Stimulated activated CD4-positive, alpha-beta T cell treated with anti-CD3 and anti-CD28 coated beads, Interleukin-12 subunit alpha, Interleukin-12 subunit beta, amount 100 ng/mL, for 48 hours (primary cell): ENCODE measurements around the gene IPCEF1.
"Not testable (repeated sequence)": the region's sequence is repeated elsewhere in the genome, so short reads cannot be mapped to it uniquely, and the experiment has no call there.

ENCODE experiments used
- DNase-seq, 3 donors: peaks; one replicate each; pipeline ENCODE4 v3.0.0-alpha.2; 2020; ENCODE audit warnings: low read depth in 2 of 3, low spot score in 1 of 3

The IPCEF1 gene

DNA sequence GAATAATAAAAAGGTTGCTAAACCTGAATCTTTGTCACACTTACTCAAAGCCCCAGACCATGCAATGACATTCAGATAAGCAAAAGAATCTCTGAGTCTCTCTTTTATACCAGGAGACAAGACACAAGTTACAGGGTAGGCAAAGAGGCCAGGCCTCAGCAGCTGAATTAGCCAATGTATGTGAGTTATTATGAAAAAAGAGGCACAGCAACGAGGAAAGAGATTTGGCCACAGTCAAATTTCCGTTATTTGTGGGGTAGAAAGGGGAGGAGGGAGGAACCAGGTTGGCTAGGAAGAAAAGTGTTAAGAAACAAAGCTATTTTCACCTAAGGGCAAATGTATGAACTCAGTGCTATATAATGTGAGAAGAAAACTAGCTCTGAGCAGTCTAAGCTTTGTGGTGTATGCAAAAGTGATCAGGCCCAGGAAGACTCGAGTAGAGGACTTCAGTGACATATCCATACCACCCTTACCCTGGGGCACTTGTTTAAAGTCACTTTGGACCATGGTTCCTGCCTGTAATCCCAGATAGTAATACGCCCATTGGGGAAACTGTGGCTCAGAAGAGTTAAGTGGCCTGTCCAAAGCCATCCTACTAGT is 19.1 kb downstream of the IPCEF1 start:
- no peak for DNase-seq

DNA sequence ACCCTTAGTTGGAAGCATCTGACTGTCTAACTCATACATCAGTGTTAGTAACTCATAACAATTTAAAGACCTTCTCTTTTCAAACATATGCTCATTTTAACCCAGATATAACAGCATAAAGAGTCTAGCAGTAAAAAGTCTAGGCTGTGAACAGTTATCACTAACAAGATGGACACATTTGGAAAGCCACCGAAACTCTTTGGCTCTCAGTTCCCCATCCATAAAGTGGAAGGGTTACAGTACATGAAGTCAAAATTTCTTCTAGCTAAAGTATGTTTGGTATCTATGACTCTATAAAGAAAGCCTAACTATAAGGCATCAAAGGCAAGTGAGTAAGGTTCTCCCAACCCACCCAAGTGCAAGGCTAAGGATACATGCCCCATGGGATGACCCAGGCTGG is 22.5 kb downstream of the IPCEF1 start:
- not testable (repeated sequence) for DNase-seq

DNA sequence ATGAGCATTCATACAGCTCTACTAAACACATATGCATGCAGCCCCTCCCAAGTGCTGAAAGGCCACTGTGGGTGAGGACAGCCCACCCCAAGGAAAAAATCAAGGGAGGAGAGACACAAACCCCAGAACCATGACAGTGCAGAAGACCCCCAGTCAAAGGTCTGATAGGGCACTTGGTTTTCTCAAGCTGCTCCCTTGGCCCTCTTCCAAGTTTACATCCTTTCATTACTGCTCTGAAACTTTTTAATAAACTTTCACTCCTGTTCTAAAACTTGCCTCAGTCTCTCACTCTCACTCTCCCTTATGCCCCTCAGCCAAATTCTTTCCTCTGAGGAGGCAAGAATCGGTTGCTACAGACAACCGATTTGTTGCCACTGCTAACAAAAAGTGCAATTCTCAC is 24.9 kb downstream of the IPCEF1 start:
- no peak for DNase-seq

DNA sequence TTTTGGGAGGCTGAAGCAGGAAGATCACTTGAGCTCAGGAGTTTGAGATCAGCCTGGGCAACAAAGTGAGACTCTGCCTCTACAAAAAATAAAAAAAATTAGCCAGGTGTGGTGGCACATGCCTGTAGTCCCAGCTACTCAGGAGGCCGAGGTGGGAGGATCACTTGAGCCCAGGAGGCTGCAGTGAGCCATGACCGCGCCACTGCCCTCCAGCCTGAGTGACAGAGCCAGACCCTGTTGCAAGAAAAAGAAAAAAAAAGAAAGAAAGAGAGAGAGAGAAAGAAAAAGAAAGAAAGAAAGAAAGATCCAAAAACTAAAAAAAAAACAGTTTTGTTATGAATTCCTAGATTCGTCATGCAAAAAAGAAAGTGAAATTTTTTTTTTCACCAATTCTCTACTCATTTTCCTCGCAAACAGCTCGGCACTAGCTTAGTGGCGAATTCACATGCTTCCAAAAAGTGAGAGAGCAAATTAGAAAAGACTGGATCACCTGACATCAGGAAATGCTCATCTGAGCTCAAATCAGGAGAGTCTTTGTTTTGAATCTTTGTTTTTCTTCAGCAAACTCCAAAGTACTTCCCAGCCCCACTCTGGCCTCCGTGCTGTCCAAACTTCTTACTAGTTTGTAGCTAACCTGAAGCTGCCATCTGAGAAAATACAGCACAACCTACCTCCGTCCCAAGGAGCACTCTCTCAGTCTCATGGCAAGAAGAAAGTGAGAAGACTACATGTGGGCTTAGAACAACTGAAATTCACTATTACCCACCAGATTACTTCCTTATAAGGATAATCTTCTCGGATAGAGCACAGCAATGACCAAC is 27.0 kb downstream of the IPCEF1 start:
- DNase-seq = no peak

DNA sequence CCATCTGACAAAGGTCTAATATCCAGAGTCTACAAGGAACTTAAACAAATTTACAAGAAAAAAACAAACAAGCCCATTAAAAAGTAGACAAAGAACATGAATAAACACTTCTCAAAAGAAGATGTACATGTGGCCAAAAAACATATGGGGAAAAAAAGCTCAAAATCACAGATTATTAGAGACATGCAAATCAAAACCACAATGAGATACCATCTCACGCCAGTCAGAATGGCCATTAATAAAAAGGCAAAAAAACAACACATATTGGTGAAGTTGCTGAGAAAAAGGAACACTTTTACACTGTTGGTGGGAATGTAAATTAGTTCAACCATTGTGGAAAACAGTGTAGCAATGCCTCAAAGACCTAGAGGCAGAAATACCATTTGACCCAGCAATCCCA is 29.3 kb downstream of the IPCEF1 start:
- not testable (repeated sequence) for DNase-seq

DNA sequence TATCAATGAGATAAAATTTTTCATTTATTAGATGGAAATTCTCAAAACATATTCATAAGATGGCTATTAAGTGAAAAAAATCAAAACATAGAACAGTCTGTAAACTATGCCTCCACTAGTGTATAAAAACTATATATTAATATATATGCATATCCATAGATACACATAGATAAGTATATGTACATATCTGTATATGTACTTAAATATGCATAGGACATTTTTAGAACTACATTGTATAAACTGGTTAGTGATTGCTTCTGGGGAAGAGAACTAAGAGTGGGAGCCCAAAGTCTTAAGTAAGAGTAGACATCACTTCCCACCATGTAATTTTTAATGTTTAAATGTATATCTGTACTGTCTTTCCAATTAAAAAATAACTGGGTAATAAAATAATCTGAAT is 31.5 kb downstream of the IPCEF1 start:
- no peak for DNase-seq

DNA sequence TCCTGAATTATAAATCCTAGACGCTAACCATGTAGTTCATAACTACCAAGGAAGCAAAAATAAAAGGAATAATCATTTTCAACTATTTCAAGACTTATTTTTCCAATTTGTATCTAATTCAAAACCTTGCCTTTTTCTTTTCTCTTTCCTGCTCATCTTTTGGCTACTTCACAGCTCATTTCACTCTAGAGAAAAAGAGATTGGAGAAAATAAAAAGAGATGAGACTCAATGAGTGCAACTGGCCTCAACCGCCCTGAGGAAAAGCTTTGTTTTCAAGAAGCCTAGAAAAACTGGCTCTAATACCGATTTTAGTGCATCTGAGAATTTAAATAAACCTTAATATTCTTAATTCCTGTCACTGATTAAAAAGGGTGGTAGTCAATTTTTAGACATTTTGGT is 36.4 kb downstream of the IPCEF1 start:
- DNase-seq = no peak

DNA sequence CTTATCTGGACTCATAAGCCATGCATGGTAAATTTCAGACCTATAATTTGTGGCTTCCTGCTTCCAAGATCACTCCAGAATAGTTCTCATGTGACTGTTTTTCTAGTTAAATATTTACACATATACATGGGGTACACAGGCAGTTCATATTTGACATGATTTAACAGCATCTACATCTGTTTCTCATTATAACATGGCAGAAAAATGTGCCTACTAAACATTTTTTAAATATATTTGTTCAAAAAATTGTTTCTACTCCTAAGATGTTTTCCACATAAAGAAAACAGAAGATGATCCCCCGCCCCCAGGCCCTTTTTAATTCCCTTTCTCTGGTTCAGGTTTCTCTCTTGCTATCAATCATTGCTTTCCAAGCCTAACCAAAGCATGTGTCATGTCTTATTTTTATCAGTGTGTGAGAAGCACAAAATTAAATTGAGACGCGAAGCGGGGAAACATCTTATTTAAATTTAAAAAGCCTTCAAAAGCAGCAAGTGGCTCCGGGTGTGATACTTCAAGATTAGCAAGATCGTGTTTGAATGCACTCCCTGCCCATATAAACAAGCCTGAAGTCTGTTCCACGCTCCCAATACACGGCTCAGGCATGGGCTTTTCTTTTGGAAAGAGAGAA is 37.3 kb downstream of the IPCEF1 start:
- no peak for DNase-seq

DNA sequence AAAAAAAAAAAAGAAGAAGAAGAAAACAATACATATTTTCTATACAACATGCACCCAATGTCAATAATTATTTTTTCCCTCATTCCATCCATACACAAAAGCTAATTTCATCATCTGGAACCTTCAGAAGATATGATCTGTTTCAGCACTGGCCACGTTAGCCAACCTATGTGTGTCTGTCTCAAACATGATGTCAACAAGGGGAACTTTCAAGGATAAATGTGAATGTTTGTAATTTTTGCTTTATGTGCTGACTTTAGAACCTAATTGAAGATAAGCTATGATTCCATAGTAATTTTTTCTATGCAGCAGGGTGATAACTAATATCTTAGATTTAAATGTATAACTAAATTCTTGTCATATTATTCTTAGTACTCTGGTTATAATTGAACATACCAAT is 37.9 kb downstream of the IPCEF1 start:
- DNase-seq = no peak

DNA sequence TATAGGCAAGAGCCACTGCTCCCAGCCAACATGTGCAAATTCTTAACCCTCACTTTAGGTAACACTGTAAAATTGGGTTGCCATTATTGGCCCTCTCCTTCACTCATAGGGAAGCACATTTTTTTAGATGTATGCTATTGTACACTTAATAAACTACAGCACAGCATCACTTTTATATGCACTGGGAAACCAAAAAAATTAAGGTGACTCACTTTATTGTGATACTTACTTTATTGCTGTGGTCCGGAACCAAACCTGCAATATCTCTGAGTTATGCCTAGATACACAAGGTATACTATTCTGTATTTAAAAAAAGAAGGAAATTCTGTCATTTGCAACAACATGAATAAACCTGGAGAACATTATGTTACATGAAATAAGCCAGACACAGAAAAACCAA is 40.5 kb downstream of the IPCEF1 start:
- DNase-seq = no peak

DNA sequence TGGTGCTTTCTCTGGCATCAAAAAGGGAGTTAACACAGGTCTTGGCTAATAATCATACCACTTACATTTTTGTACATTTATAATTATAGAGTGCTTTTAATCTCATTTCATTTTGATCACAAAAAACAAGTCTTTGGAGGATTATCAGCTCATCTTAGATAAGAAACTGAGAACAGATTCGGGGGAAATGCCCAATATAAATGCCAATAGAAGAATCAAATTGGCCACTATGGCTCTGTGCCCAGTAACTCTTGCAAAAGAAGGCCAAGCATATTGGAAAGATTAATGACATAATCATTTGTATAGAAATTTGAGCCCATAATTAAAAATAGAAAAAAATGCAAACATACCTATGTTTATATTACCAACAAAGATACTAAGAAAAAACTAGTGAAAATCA is 42.5 kb downstream of the IPCEF1 start:
- no peak for DNase-seq

DNA sequence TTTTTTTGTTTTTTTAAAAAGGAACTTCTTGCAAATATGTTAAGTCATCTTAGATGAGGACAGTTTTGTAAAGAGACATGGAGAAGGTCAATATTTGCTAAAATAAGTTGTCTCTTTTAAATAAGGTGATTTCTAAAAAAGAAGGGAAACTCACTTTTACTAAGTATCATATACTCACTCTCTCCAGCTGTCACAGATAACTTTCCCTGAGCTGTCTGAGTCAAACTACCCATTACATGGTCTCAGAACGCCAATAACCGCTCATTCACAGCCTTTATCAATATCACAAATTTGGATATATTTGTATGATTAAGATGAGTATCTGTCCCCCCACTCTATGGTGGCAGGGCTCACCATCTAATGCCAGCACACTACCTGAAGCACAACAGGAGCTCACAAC is 47.6 kb downstream of the IPCEF1 start:
- DNase-seq = no peak

DNA sequence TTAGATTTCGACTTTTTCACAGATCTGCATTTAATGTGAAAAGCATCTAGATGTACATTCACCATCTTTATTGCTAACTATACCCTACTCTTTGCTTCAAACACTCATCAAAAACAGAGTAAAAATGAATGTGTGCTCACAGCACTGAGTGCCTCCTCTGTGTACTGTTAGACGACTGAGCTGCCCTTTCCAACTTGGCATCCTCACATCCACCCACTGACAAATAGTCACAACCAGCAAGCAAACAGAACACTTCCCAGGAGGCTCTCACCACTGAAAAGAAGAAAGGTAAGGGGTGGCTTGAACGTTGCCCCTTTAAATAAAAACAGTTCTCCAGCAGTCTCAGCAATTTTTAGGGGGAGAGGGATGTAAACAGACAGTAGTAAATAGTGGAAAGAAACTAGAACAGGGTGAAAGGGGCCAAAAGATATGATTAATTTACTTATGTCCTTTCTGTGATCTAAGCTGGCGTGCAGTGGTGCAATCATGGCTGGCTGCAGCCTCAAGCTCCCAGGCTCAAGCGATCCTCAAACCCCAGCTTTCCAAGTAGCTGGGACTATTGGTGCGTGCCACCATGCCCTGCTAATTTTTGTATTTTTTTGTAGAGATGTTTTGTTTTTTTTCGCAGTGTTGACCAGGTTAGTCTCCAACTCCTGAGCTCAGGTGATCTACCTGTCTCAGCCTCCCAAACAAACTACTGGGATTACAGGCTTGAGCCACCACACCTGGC is 48.7 kb downstream of the IPCEF1 start:
- no peak for DNase-seq

DNA sequence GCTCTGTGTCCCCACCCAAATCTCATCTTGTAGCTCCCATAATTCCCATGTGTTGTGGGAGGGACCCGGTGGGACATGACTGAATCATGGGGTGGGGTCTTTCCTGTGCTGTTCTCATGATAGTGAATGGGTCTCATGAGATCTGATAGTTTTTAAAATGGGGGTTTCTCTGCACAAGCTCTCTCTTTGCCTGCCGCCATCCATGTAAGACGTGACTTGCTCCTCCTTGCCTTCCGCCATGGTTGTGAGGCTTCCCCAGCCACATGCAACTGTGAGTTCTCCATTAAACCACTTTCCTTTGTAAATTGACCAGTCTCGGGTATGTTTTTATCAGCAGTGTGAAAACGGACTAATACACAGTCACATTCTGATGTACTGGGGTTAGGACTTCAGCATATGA is 49.5 kb downstream of the IPCEF1 start:
- DNase-seq = not testable (repeated sequence)

DNA sequence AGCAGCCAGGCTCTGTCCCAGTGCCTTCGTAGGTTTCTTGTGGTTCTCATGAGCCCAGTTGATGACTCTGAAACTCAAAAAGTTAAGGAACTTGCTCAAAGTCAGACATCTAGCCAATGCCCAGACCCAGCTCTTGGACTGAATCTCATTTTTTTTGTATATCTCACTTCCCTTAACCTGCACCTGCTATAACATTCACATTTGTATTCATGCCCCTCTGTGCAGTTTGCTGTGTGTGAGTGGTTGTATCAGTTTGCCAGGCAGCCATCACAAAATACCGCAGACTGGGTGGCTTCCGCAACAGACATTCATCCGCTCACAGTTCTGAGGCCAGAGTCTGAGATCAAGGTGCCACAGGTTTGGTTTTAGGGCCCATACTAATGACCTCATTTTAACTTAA is 49.9 kb downstream of the IPCEF1 start:
- DNase-seq = no peak

DNA sequence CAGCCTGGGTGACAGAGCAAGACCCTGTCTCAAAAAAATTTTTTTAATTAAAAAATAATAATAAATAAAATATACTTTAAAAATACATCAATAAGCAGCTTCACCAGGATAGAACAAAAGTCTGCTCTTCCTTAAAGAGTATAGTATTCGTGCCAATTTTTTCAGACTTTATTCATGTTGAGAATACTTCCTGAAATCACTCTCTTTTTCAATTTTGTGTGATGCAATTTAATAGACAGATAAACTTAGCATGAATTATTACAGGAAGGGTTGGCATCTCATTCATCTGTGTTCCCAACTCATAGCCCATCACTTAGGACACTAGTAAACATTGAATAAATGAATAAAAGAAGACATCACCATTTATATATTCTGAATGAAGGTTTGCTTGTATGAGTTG is 52.4 kb downstream of the IPCEF1 start:
- DNase-seq = no peak

DNA sequence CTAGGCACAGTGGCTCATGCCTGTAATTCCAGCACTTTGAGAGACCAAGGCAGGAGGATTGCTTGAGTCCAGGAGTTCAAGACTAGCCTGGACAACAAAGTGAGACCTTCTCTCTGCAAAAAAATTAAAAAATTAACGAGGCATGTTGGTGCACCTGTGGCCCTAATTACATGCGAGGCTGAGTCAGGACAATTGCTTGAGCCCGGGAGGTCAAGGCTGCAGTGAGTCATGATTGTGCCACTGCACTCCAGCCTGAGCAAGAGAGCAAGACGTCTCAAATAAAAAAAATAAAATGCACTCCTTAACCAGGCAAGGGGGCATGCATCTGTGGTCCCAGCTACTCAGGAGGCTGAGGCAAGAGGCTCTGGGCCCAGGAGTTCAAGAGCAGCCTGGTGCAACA is 53.0 kb downstream of the IPCEF1 start:
- DNase-seq = not testable (repeated sequence)

DNA sequence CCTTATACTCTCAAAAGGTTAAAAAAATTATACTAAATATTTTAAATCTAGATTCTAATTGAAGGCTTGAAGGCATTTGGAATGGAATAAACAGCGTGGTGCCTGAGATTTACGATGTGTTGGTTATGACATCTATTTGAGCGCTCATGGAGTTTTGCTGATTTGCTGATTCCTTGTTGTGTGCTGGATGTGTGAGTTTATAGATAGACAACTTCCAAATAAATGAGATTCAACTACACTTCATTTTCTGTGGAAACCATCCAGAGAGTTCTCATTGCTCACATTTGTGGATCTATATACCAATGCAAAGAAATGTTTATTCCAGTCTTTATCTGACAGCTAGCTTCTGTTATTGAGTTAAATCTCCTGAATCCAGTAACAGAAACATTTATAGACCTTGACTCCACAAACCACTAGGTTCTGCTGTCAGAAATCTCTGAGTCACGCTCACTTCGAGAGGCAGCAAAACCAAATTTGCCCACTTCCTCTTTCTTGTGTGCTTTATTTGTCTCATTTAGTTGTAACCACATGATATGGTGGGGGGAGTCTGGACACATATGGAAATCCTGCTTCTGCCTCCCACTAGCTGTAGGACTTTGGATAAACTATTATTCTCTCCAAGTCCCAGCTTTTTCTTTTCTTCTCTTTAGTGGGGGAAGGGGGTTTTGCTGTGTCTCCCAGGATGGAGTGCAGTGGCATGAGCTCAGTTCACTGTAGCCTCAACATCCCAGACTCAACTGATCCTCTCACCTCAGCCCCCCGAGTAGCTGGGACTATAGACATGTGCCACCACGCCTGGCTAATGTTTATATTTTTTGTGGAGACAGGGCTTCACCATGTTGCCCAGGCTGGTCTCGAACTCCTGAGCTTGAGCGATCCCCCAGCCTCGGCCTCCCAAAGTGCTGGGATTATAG is 54.5 kb downstream of the IPCEF1 start:
- DNase-seq = peak; percentile 7 to 30 (median 14)

DNA sequence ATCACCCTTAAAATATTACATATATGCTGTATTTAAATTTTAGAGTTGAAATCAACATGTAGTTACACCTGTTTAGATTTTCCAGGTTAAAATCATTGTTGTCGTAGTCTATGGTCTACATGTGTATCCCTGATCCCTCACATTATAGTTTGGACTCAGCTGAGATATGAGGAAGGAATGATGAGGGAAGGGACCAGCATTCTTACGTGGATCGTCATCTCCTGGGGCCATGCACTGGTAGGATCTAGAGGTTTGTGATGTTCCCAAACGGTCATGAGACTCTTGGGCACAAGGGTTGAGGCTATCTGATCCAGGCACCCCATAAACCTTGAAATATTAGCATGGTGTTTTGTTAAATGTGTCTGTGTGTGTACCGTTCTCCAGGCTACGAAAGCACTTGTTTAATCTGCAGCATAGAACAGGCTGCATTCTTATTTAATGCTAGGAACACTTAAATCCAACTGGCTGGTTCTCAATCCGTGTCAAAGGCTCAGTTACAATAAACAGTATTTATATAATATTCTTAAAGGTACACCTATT is 55.4 kb downstream of the IPCEF1 start:
- no peak for DNase-seq

DNA sequence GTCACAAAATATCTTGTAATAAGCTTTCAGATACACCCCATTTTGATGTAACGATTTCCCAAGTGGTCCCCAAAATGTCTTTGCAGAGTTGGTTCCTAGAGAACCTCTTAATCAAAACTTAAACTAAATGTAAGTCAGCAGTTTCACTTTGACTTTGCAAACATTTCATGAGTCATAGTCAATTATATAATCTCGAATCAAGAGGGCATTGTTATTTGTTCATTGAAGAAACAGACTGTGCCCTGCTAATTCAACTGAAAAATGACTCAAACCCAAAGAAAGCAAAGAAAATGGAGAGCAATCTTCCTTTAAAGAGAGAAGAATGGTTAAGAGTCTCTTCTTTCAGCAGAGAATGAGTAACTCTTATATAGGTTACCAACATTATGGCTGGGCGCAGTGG is 58.3 kb downstream of the IPCEF1 start:
- DNase-seq = no peak
